H1 (cell line): ENCODE measurements around the gene SLX9. TPM values are rescaled to one million over a fixed set of nuclear protein-coding genes. Genes with fewer than 3 reads are reported as not detected.

Experiments used
- BACH1 ChIP-seq: IDR thresholded peaks from 2 replicates; pipeline ENCODE4 v1.6.1; 2012; ENCODE audit warnings: low read length, improper control_type of control experiment
- BCL11A ChIP-seq, 2 experiments: IDR thresholded peaks; one replicate each; pipeline ENCODE4 v1.6.1; 2011; ENCODE audit warnings: low read depth in 2 of 2, low read length in 2 of 2, mild to moderate bottlenecking in 2 of 2
- CBX5 ChIP-seq: fragments of 300-800, 300-1000 bp; sonication (generic); IDR thresholded peaks from 2 replicates; pipeline ENCODE4 v1.7.1; 2016; ENCODE audit warnings: antibody characterized with exemption, low read length, low read depth
- CHD2 ChIP-seq: IDR thresholded peaks from 2 replicates; pipeline ENCODE4 v1.6.1; 2012; ENCODE audit warnings: low read length, improper control_type of control experiment
- CHD7 ChIP-seq: fragments of 300-600 bp; sonication (generic); IDR thresholded peaks from 2 replicates; pipeline ENCODE4 v1.7.1; 2012; ENCODE audit warnings: low read length, moderate library complexity, mild to moderate bottlenecking, inconsistent platforms; ENCODE audit not compliant: insufficient replicate concordance
- EZH2 ChIP-seq: fragments of 200-600 bp; sonication (generic); IDR thresholded peaks from 2 replicates; pipeline ENCODE4 v1.7.1; 2012; ENCODE audit warnings: low read depth, mild to moderate bottlenecking, moderate library complexity, low read length, inconsistent platforms; ENCODE audit not compliant: severe bottlenecking
- RAD21 ChIP-seq, 2 experiments: IDR thresholded peaks in 1 of 2; conservative IDR thresholded peaks in 1 of 2; 2 replicates each; pipeline ENCODE4 v1.6.1; 2011; ENCODE audit warnings: low read depth in 2 of 2, low read length in 2 of 2, improper control_type of control experiment in 1 of 2, inconsistent platforms in 1 of 2, mild to moderate bottlenecking in 1 of 2, moderate library complexity in 1 of 2
- SAP30 ChIP-seq: fragments of 300-600 bp; sonication (generic); IDR thresholded peaks from 2 replicates; pipeline ENCODE4 v1.7.1; 2012; ENCODE audit warnings: low read length, moderate library complexity, mild to moderate bottlenecking, inconsistent platforms; ENCODE audit not compliant: insufficient read depth, insufficient replicate concordance
- SP2 ChIP-seq: IDR thresholded peaks from 2 replicates; pipeline ENCODE4 v1.6.1; 2012; ENCODE audit warnings: mild to moderate bottlenecking, low read length, inconsistent platforms
- TAF1 ChIP-seq: IDR thresholded peaks from 2 replicates; pipeline ENCODE4 v1.6.1; 2011; ENCODE audit warnings: mild to moderate bottlenecking, low read depth, low read length
- YY1 ChIP-seq: IDR thresholded peaks from 2 replicates; pipeline ENCODE4 v1.6.1; 2011; ENCODE audit warnings: low read depth, mild to moderate bottlenecking, low read length
- polyA plus RNA-seq, 7 experiments: library from polyadenylated mRNA; depleted of rRNA in 3 of 7; stranded (reverse) in 5 of 7; unstranded in 2 of 7; fragments of >200 nt in 5 of 7; fragments of 200-250 nt in 2 of 7; gene quantifications; 1 replicate in 5 of 7; 2 replicates in 1 of 7; 4 replicates in 1 of 7; pipeline versions ENCODE4 v1.2.1 to v1.2.3, GENCODE V29; 2011 to 2013; ENCODE audit warnings: missing spikeins in 2 of 7, mixed read lengths in 2 of 7
- total RNA-seq: library from RNA; stranded (reverse); fragmentation: NEBNext Ultra II Directional; extraction: Animal tissue kit (Norgen Biotek cat#: 25700); gene quantifications from 2 replicates; pipeline ENCODE4 v1.2.1, GENCODE V29; 2021

SLX9 gene
- total and polyA plus RNA-seq, 2 of the 8 experiments (the other 6 are each of a cell fraction or from before 2014, with no cell fraction given), result 17.7 to 57.3 TPM

- TF ChIP-seq CHD7 (no peak), SP2 (no peak), RAD21 (IDR thresholded peaks at IDR 0.05 in 1 of 2, conservative IDR thresholded peaks at IDR 0.05 in 1 of 2; ENCODE audit: low read depth in 2 of 2, low read length in 2 of 2) (no peak), SAP30 (no peak), YY1 (no peak), CBX5 (no peak), TAF1 (no peak), BACH1 (no peak), EZH2 (no peak), BCL11A (IDR thresholded peaks at IDR 0.05; ENCODE audit: low read depth in 2 of 2, low read length in 2 of 2) (no peak), CHD2 (no peak)
Measured at GRCh38 chr21:44898011-44898488, 41.8 kb upstream of the SLX9 start (continued).
